ACC112 (cell line): ENCODE results near the gene RFX7.

Experiments used
- H2AFZ ChIP-seq: fragments of 200-600 bp; sonication (generic); one replicate; pipeline ENCODE4 v1.6.0; 2017; ENCODE audit warnings: antibody characterized with exemption, low read length; ENCODE audit not compliant: unreplicated experiment
- H3K27ac ChIP-seq: fragments of 200-600 bp; sonication (generic); 2 replicates; pipeline ENCODE4 v1.5.1; 2014; ENCODE audit warnings: low read depth, mild to moderate bottlenecking, antibody characterized with exemption, low read length, moderate library complexity
- H3K27me3 ChIP-seq: fragments of 200-600 bp; sonication (generic); 2 replicates; pipeline ENCODE4 v1.6.1; 2014; ENCODE audit warnings: mild to moderate bottlenecking, antibody characterized with exemption, low read length, moderate library complexity, mixed read lengths; ENCODE audit not compliant: insufficient read depth
- H3K36me3 ChIP-seq: fragments of 200-600 bp; sonication (generic); 2 replicates; pipeline ENCODE4 v1.6.1; 2016; ENCODE audit warnings: mild to moderate bottlenecking, antibody characterized with exemption, low read length, moderate library complexity, mixed read lengths; ENCODE audit not compliant: insufficient read depth
- H3K4me1 ChIP-seq: fragments of 200-600 bp; sonication (generic); one replicate; pipeline ENCODE4 v1.6.1; 2016; ENCODE audit warnings: low read length, mixed read lengths; ENCODE audit not compliant: insufficient read depth, unreplicated experiment, control insufficient read depth
- H3K4me3 ChIP-seq: fragments of 200-600 bp; sonication (generic); 2 replicates; pipeline ENCODE4 v1.5.1; 2014; ENCODE audit warnings: mild to moderate bottlenecking, low read depth, low read length
- H3K79me2 ChIP-seq: fragments of 200-600 bp; sonication (generic); one replicate; pipeline ENCODE4 v1.6.0; 2016; ENCODE audit warnings: low read length; ENCODE audit not compliant: control insufficient read depth, unreplicated experiment, insufficient read depth

Gene RFX7

GRCh38 chr15:56088389-56088788 lies 155.3 kb downstream of the RFX7 start:
- Histone ChIP-seq H3K36me3 (0 out of 2 replicates have a peak, but pooled peaks cover 4% of the 10 kb centered on the region), H3K4me1 (no peaks in the 10 kb centered on the region), H3K27ac (no peak overlapping the region), H3K79me2 (no peaks in the 10 kb centered on the region), H3K4me3 (no peak overlapping the region), H2AFZ (no peak overlapping the region), H3K27me3 (no peaks in the 10 kb centered on the region)

- H3K4me3 ChIP-seq = no peak overlapping the region
- H3K36me3 ChIP-seq = no peaks in the 10 kb centered on the region
- no peaks in the 10 kb centered on the region for H3K4me1 ChIP-seq
- no peak overlapping the region for H3K27ac ChIP-seq
- H3K79me2 ChIP-seq = no peaks in the 10 kb centered on the region
- H2AFZ ChIP-seq = no peak overlapping the region
- no peaks in the 10 kb centered on the region for H3K27me3 ChIP-seq
Observed at GRCh38 chr15:56086566-56086965, 157.1 kb downstream of the RFX7 start.

- Histone ChIP-seq H3K27ac (no peak overlapping the region), H3K4me3 (no peak overlapping the region), H2AFZ (no peak overlapping the region), H3K4me1 (no peaks in the 10 kb centered on the region), H3K27me3 (no peaks in the 10 kb centered on the region), H3K36me3 (no peaks in the 10 kb centered on the region), H3K79me2 (no peaks in the 10 kb centered on the region)
Observed at GRCh38 chr15:56082263-56082761, 161.4 kb downstream of the RFX7 start.

- Histone ChIP-seq H3K27me3 (no peaks in the 10 kb centered on the region), H3K79me2 (no peaks in the 10 kb centered on the region), H3K4me1 (no peaks in the 10 kb centered on the region), H3K36me3 (no peaks in the 10 kb centered on the region), H3K4me3 (no peak overlapping the region), H2AFZ (no peak overlapping the region), H3K27ac (no peak overlapping the region)
Observed at GRCh38 chr15:56077081-56077480, 166.6 kb downstream of the RFX7 start.

GRCh38 chr15:56076640-56077039 lies 167.0 kb downstream of the RFX7 start:
- no peak overlapping the region for H3K27ac ChIP-seq
- H3K36me3 ChIP-seq = no peaks in the 10 kb centered on the region
- no peak overlapping the region for H2AFZ ChIP-seq
- no peak overlapping the region for H3K4me3 ChIP-seq
- H3K79me2 ChIP-seq = no peaks in the 10 kb centered on the region
- H3K27me3 ChIP-seq = no peaks in the 10 kb centered on the region
- no peaks in the 10 kb centered on the region for H3K4me1 ChIP-seq

GRCh38 chr15:56074481-56075265 lies 169.0 kb downstream of the RFX7 start:
- Histone ChIP-seq H2AFZ (no peak overlapping the region), H3K36me3 (no peaks in the 10 kb centered on the region), H3K4me3 (no peak overlapping the region), H3K27ac (no peak overlapping the region), H3K27me3 (0 out of 2 replicates have a peak, but pooled peaks cover 5% of the 10 kb centered on the region), H3K4me1 (no peaks in the 10 kb centered on the region), H3K79me2 (no peaks in the 10 kb centered on the region)

- H3K4me3 ChIP-seq = no peak overlapping the region
- no peaks in the 10 kb centered on the region for H3K36me3 ChIP-seq
- H2AFZ ChIP-seq = no peak overlapping the region
- H3K79me2 ChIP-seq = no peaks in the 10 kb centered on the region
- no peaks in the 10 kb centered on the region for H3K4me1 ChIP-seq
- H3K27ac ChIP-seq = no peak overlapping the region
- H3K27me3 ChIP-seq = no peaks in the 10 kb centered on the region
Observed at GRCh38 chr15:56064152-56064551, 179.5 kb downstream of the RFX7 start.

GRCh38 chr15:56059716-56060115 lies 184.0 kb downstream of the RFX7 start:
- no peak overlapping the region for H3K27ac ChIP-seq
- no peaks in the 10 kb centered on the region for H3K27me3 ChIP-seq

GRCh38 chr15:56058986-56059385 lies 184.7 kb downstream of the RFX7 start:
- H2AFZ ChIP-seq = no peak overlapping the region
- no peaks in the 10 kb centered on the region for H3K36me3 ChIP-seq
- H3K4me1 ChIP-seq = no peaks in the 10 kb centered on the region
- H3K27me3 ChIP-seq = no peaks in the 10 kb centered on the region
- no peak overlapping the region for H3K27ac ChIP-seq
- H3K4me3 ChIP-seq = no peak overlapping the region
- H3K79me2 ChIP-seq = no peaks in the 10 kb centered on the region

More at GRCh38 chr15:56059716-56060115, 184.0 kb downstream of the RFX7 start:
- H2AFZ ChIP-seq = no peak overlapping the region
- no peaks in the 10 kb centered on the region for H3K4me1 ChIP-seq
- no peaks in the 10 kb centered on the region for H3K36me3 ChIP-seq
- H3K4me3 ChIP-seq = no peak overlapping the region
- no peaks in the 10 kb centered on the region for H3K79me2 ChIP-seq

GRCh38 chr15:56056626-56057025 lies 187.1 kb downstream of the RFX7 start:
- Histone ChIP-seq H3K27me3 (no peaks in the 10 kb centered on the region), H3K36me3 (no peaks in the 10 kb centered on the region), H3K4me1 (no peaks in the 10 kb centered on the region), H3K4me3 (no peak overlapping the region), H3K79me2 (no peaks in the 10 kb centered on the region), H3K27ac (no peak overlapping the region), H2AFZ (no peak overlapping the region)

- H3K27me3 ChIP-seq = no peaks in the 10 kb centered on the region
- no peaks in the 10 kb centered on the region for H3K4me1 ChIP-seq
- no peak overlapping the region for H3K4me3 ChIP-seq
- no peaks in the 10 kb centered on the region for H3K79me2 ChIP-seq
- H3K36me3 ChIP-seq = no peaks in the 10 kb centered on the region
- H2AFZ ChIP-seq = no peak overlapping the region
- no peak overlapping the region for H3K27ac ChIP-seq
Observed at GRCh38 chr15:56053046-56053400, 190.7 kb downstream of the RFX7 start.
